Endodermal cell (in vitro differentiated cells): ENCODE data around the gene GADL1. TPM values are rescaled to one million over a fixed set of nuclear protein-coding genes. Genes with fewer than 3 reads are reported as not detected.
A peak's percentile ranks its signal among the peaks of the same experiment; 100 is the strongest.

Experiments
- DNase-seq: peaks from one replicate; pipeline ENCODE4 v3.0.0-alpha.2; 2017
- H3K27ac ChIP-seq: 2 replicates; pipeline ENCODE4 v1.5.1; 2013; ENCODE audit warnings: mild to moderate bottlenecking, low read depth, low read length, moderate library complexity
- H3K27me3 ChIP-seq: 2 replicates; pipeline ENCODE4 v1.6.1; 2013; ENCODE audit warnings: mild to moderate bottlenecking, low read length, moderate library complexity; ENCODE audit not compliant: insufficient read depth, control insufficient read depth, poor library complexity, severe bottlenecking
- H3K36me3 ChIP-seq: 2 replicates; pipeline ENCODE4 v1.7.0; 2013; ENCODE audit warnings: mild to moderate bottlenecking, low read length, moderate library complexity; ENCODE audit not compliant: control insufficient read depth, insufficient read depth
- H3K4me1 ChIP-seq: one replicate; pipeline ENCODE4 v1.7.0; 2013; ENCODE audit warnings: low read length; ENCODE audit not compliant: control insufficient read depth, insufficient read depth
- H3K4me3 ChIP-seq: 2 replicates; pipeline ENCODE4 v1.5.1; 2013; ENCODE audit warnings: mild to moderate bottlenecking, low read length, moderate library complexity
- H3K9ac ChIP-seq: 2 replicates; pipeline ENCODE4 v1.6.1; 2013; ENCODE audit warnings: mild to moderate bottlenecking, low read length, moderate library complexity; ENCODE audit not compliant: poor library complexity, severe bottlenecking; ENCODE audit errors: extremely low read depth
- H3K9me3 ChIP-seq: 2 replicates; pipeline ENCODE4 v1.6.1; 2013; ENCODE audit warnings: mild to moderate bottlenecking, low read length, moderate library complexity; ENCODE audit not compliant: control insufficient read depth
- H3K27ac Mint-ChIP-seq: 2 replicates; pipeline ENCODE4 v1.8.0; 2020; ENCODE audit warnings: mixed read lengths
- H3K27me3 Mint-ChIP-seq: 2 replicates; pipeline ENCODE4 v1.8.0; 2021; ENCODE audit warnings: mild to moderate bottlenecking, mixed read lengths; ENCODE audit not compliant: insufficient read depth
- H3K36me3 Mint-ChIP-seq: 2 replicates; pipeline ENCODE4 v1.8.0; 2020; ENCODE audit warnings: low read depth, mixed read lengths
- H3K4me1 Mint-ChIP-seq: 2 replicates; pipeline ENCODE4 v1.8.0; 2020; ENCODE audit warnings: mixed read lengths
- H3K4me3 Mint-ChIP-seq: 2 replicates; pipeline ENCODE4 v1.8.0; 2020; ENCODE audit warnings: mild to moderate bottlenecking, moderate library complexity, mixed read lengths
- H3K9me3 Mint-ChIP-seq: 2 replicates; pipeline ENCODE4 v1.8.0; 2020; ENCODE audit warnings: mild to moderate bottlenecking, mixed read lengths
- CTCF ChIP-seq: fragments of 200-600 bp; sonication (generic); conservative IDR thresholded peaks from 2 replicates; pipeline ENCODE4 v1.5.0; 2021; ENCODE audit warnings: antibody characterized with exemption, mild to moderate bottlenecking
- WGBS, 2 experiments: methylation state at CpG; one replicate each; pipeline versions ENCODE4 v1.1.5 to v1.1.7; 2013; ENCODE audit warnings: missing lambda C conversion rate in 2 of 2, mixed read lengths in 1 of 2; ENCODE audit not compliant: insufficient coverage in 1 of 2, insufficient read length in 1 of 2; 5-methylcytosine and 5-hydroxymethylcytosine counted together
- total RNA-seq, 2 donors: library from RNA; stranded (reverse); fragmentation: NEBNext Ultra II Directional in 1 of 2; extraction: Animal tissue kit (Norgen Biotek cat#: 25700) in 1 of 2; gene quantifications; 2 replicates in 1 of 2; 3 replicates in 1 of 2; pipeline ENCODE4 v1.2.1, GENCODE V29; 2021

GADL1 gene
- total RNA-seq, 2 donors from 2014 or later = 0.11 TPM; not detected in 1

GRCh38 chr3:30680789-30681648 is 213.4 kb downstream of the GADL1 start:
- peaks cover 38% of the 10 kb centered on the region for H3K36me3 Mint-ChIP-seq
- H3K9me3 ChIP-seq = no peaks in the 10 kb centered on the region
- 78 to 80% methylated on average over 12 to 18 of the region's 18 CpGs for WGBS, 2 experiments
- no peaks in the 10 kb centered on the region for H3K27me3 ChIP-seq
- TF ChIP-seq CTCF = no peak
- H3K27ac Mint-ChIP-seq = peak overlapping the region; percentile 4
- H3K4me3 Mint-ChIP-seq = no peak overlapping the region
- H3K36me3 ChIP-seq = peaks cover 37% of the 10 kb centered on the region
- no peak overlapping the region for H3K4me3 ChIP-seq
- H3K4me1 Mint-ChIP-seq = peaks cover 46% of the 10 kb centered on the region
- H3K4me1 ChIP-seq = peaks cover 12% of the 10 kb centered on the region
- H3K27ac ChIP-seq = peak overlapping the region; percentile 47
- no peaks in the 10 kb centered on the region for H3K9me3 Mint-ChIP-seq
- no peaks in the 10 kb centered on the region for H3K27me3 Mint-ChIP-seq
- peak; percentile 63 for DNase-seq
- H3K9ac ChIP-seq = no peak overlapping the region

DNA sequence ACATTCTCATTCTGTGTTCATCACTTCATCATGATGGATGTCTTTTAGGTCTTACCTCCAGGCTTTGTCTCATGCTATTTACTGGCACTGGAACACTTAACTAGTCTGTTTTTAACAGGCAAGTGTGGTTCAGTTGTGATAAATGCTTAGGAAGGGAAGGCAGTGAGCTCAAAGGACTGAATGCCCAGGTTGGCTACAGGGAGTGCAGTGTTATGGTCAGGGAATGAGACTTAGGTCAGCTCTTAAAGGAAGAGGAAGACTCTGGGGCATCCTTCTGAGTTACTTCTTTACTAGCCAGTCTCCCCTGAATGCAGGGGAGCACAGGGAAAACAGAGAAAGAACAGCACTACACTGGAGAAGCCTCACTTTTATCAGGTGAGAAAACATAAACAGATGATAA is 215.4 kb downstream of the GADL1 start:
- Histone ChIP-seq H3K4me3 (no peak overlapping the region), H3K27ac (no peak overlapping the region), H3K4me1 (peaks cover 12% of the 10 kb centered on the region), H3K27me3 (no peaks in the 10 kb centered on the region), H3K36me3 (peaks cover 42% of the 10 kb centered on the region), H3K9me3 (no peaks in the 10 kb centered on the region), H3K9ac (no peak overlapping the region)
- no peaks in the 10 kb centered on the region for H3K27me3 Mint-ChIP-seq
- DNase-seq = no peak
- H3K27ac Mint-ChIP-seq = peak overlapping the region; percentile 6
- peaks cover 47% of the 10 kb centered on the region for H3K36me3 Mint-ChIP-seq
- no peaks in the 10 kb centered on the region for H3K9me3 Mint-ChIP-seq
- H3K4me3 Mint-ChIP-seq = no peak overlapping the region
- peaks cover 46% of the 10 kb centered on the region for H3K4me1 Mint-ChIP-seq
- TF ChIP-seq CTCF = no peak

GRCh38 chr3:30677347-30677685 is 217.1 kb downstream of the GADL1 start:
- TF ChIP-seq CTCF = no peak
- peaks cover 54% of the 10 kb centered on the region for H3K36me3 ChIP-seq
- no peak overlapping the region for H3K4me3 ChIP-seq
- no peaks in the 10 kb centered on the region for H3K27me3 ChIP-seq
- H3K27me3 Mint-ChIP-seq = no peaks in the 10 kb centered on the region
- no peak for DNase-seq
- WGBS, 2 experiments = 91 to 92% methylated on average over 8 of the region's 8 CpGs
- H3K9me3 ChIP-seq = no peaks in the 10 kb centered on the region
- H3K4me1 Mint-ChIP-seq = peaks cover 42% of the 10 kb centered on the region
- H3K27ac ChIP-seq = no peak overlapping the region
- peaks cover 12% of the 10 kb centered on the region for H3K4me1 ChIP-seq
- no peaks in the 10 kb centered on the region for H3K9me3 Mint-ChIP-seq
- peaks cover 54% of the 10 kb centered on the region for H3K36me3 Mint-ChIP-seq
- H3K27ac Mint-ChIP-seq = no peak overlapping the region
- no peak overlapping the region for H3K4me3 Mint-ChIP-seq
- no peak overlapping the region for H3K9ac ChIP-seq
